ENCODE measurements around the gene ELMO1. TPM values are rescaled to one million over a fixed set of nuclear protein-coding genes. Genes with fewer than 3 reads are reported as not detected.

Gene ELMO1
- polyA plus RNA-seq, 1 experiment, result not detected

- CTCF ChIA-PET, result interaction anchor here (0.6 to 11.9 kb wide), 28 partner anchors 9 to 237 kb away, joined by 3 to 153 read pairs (median 4); no protein-coding TSS in a partner anchor
- TF ChIP-seq CTCF (IDR thresholded peaks at IDR 0.05; ENCODE audit: insufficient read depth, low read depth, low read length), result no peak
- DNase-seq (ENCODE audit: low read depth), result no peak
- Histone ChIP-seq H3K36me3 (ENCODE audit: control insufficient read depth, insufficient read depth, low read length) (no peaks in the 10 kb centered on the region), H3K4me3 (ENCODE audit: low read depth, low read length) (no peak overlapping the region), H3K27me3 (ENCODE audit: control insufficient read depth, insufficient read depth, low read length) (no peaks in the 10 kb centered on the region)
- POLR2A ChIA-PET, result no interaction called here
Observed at GRCh38 chr7:36986511-36986933, 462.1 kb downstream of the ELMO1 start.

GRCh38 chr7:36985866-36986400 lies 462.7 kb downstream of the ELMO1 start:
- no peak overlapping the region for H3K4me3 ChIP-seq (ENCODE audit: low read depth, low read length)

DNA sequence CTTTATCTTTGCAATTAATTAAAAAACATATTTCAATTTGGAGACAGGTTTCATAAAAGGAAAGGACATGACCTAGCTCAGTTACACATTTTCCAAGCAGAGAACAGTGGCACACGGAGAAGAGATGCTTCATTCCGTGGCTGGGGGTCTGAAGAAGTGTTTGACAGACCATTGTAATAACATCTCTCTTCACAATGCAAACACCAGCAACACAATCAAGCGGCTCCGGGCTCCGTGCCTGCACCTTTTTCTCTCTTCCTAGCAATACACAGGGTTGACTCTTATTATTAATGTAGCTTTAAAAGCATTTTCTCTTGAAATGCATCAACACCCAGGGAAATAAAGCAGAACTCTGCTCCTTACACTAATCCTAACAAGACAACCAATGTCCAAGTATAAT lies 463.3 kb downstream of the ELMO1 start:
- ChIA-PET POLR2A (interaction anchor here (0.6 kb wide), 1 partner anchor 52 kb away, joined by 4 read pairs; no protein-coding TSS in a partner anchor), CTCF (interaction anchor here (0.8 to 11.9 kb wide), 15 partner anchors 8 to 511 kb away, joined by 3 to 153 read pairs (median 7); no protein-coding TSS in a partner anchor)
- no peaks in the 10 kb centered on the region for H3K27me3 ChIP-seq (ENCODE audit: control insufficient read depth, insufficient read depth, low read length)
- H3K4me3 ChIP-seq (ENCODE audit: low read depth, low read length), result no peak overlapping the region
- no peaks in the 10 kb centered on the region for H3K36me3 ChIP-seq (ENCODE audit: control insufficient read depth, insufficient read depth, low read length)
- DNase-seq (ENCODE audit: low read depth), result no peak
- no peak for TF ChIP-seq CTCF (IDR thresholded peaks at IDR 0.05; ENCODE audit: insufficient read depth, low read depth, low read length)

More at GRCh38 chr7:36985866-36986400, 462.7 kb downstream of the ELMO1 start:
- no peaks in the 10 kb centered on the region for H3K27me3 ChIP-seq (ENCODE audit: control insufficient read depth, insufficient read depth, low read length)
- ChIA-PET POLR2A (interaction anchor here (0.6 kb wide), 1 partner anchor 52 kb away, joined by 4 read pairs; no protein-coding TSS in a partner anchor), CTCF (interaction anchor here (0.6 to 11.9 kb wide), 26 partner anchors 9 to 510 kb away, joined by 3 to 153 read pairs (median 4); no protein-coding TSS in a partner anchor)
- no peaks in the 10 kb centered on the region for H3K36me3 ChIP-seq (ENCODE audit: control insufficient read depth, insufficient read depth, low read length)
- TF ChIP-seq CTCF (IDR thresholded peaks at IDR 0.05; ENCODE audit: insufficient read depth, low read depth, low read length), result no peak
- no peak for DNase-seq (ENCODE audit: low read depth)

DNA sequence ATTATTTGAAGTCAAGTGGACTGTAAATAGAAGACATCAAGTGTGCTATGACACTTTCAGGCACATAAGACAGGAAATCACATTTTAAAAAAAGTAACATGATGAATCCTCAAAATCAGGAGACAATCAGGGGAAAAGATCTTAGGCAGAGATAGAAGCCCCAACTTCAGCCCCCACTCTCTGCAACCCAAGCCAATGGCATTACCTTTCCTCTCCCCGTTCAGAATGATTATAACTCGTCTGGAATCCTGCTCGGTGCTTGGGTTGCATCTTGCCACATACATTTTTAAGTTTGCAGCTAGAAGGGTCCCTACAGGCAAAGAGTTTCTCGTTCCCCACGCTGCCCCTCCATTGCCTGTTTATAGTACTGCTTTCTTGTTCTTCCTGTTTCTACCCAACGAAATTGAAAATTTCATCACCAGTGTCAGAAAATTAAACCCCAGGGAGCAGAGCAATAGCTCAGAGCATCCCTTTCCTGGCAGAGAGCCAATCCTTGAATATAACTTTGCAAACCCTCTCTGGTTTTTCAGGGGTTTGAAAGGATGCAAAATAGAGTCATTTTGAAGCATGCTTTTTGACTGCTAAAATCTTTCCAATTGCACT lies 463.9 kb downstream of the ELMO1 start:
- Histone ChIP-seq H3K4me3 (ENCODE audit: low read depth, low read length) (no peak overlapping the region), H3K36me3 (ENCODE audit: control insufficient read depth, insufficient read depth, low read length) (no peaks in the 10 kb centered on the region), H3K27me3 (ENCODE audit: control insufficient read depth, insufficient read depth, low read length) (no peaks in the 10 kb centered on the region)
- ChIA-PET POLR2A (no interaction called here), CTCF (interaction anchor here (0.8 to 11.9 kb wide), 10 partner anchors 8 to 212 kb away, joined by 3 to 153 read pairs (median 8); no protein-coding TSS in a partner anchor)
- DNase-seq (ENCODE audit: low read depth), result no peak
- no peak for TF ChIP-seq CTCF (IDR thresholded peaks at IDR 0.05; ENCODE audit: insufficient read depth, low read depth, low read length)

DNA sequence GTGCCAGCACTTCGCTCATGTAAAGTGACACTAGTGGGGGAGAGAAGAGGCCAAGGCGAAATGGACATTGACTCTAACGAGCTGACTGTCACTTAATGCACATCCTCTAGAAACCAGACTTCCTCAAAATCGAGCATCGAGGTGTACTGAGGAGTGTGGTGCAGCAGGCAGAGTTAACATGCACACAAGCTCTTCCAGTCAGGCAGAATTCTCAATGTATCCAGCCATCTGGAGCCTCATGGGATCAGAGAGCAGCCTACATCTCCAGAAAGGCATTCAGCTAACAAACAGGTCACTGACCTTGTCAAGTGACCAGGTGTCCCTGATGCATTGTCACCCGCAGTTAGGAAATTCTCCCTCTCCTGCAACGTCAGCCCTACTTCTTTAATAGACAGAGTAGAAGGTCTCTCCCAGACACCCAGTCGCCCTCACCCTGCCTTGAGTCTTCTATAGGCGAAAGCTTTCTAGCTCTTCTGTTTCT lies 464.6 kb downstream of the ELMO1 start:
- Histone ChIP-seq H3K27me3 (ENCODE audit: control insufficient read depth, insufficient read depth, low read length) (no peaks in the 10 kb centered on the region), H3K4me3 (ENCODE audit: low read depth, low read length) (no peak overlapping the region), H3K36me3 (ENCODE audit: control insufficient read depth, insufficient read depth, low read length) (no peaks in the 10 kb centered on the region)
- CTCF ChIA-PET, result interaction anchor here (1.1 to 11.9 kb wide), 5 partner anchors 15 to 213 kb away, joined by 3 to 153 read pairs (median 4); no protein-coding TSS in a partner anchor
- TF ChIP-seq CTCF (IDR thresholded peaks at IDR 0.05; ENCODE audit: insufficient read depth, low read depth, low read length), result no peak
- POLR2A ChIA-PET, result no interaction called here
- DNase-seq (ENCODE audit: low read depth), result no peak

All from BJ (cell line).